HepG2 (cell line): ENCODE results near the gene NIPAL4. TPM values are rescaled to one million over a fixed set of nuclear protein-coding genes. Genes with fewer than 3 reads are reported as not detected.

ENCODE experiments used
- EEA1 ChIP-seq: sonication (generic); formaldehyde crosslinking; IDR thresholded peaks from 2 replicates; pipeline ENCODE4 v1.5.1; 2020; ENCODE audit warnings: mild to moderate bottlenecking, missing genetic modification reagents, borderline replicate concordance
- FIP1L1 ChIP-seq: fragments of 200-400 bp; formaldehyde crosslinking; IDR thresholded peaks from 2 replicates; pipeline ENCODE4 v1.6.1; 2018; ENCODE audit warnings: low read depth, mild to moderate bottlenecking, low read length, moderate library complexity, borderline replicate concordance; ENCODE audit not compliant: insufficient read depth
- HINFP ChIP-seq: sonication (generic); formaldehyde crosslinking; IDR thresholded peaks from 2 replicates; pipeline ENCODE4 v1.4.0; 2020; ENCODE audit warnings: low read depth, mild to moderate bottlenecking, missing genetic modification reagents
- MTF2 ChIP-seq: sonication (generic); formaldehyde crosslinking; IDR thresholded peaks from 2 replicates; pipeline ENCODE4 v1.5.0; 2020; ENCODE audit warnings: missing genetic modification reagents, borderline replicate concordance
- MZF1 ChIP-seq: sonication (generic); formaldehyde crosslinking; IDR thresholded peaks from 2 replicates; pipeline ENCODE4 v1.8.1; 2023; ENCODE audit warnings: mild to moderate bottlenecking, missing genetic modification reagents, borderline replicate concordance
- TOPORS ChIP-seq: sonication (generic); formaldehyde crosslinking; IDR thresholded peaks from 2 replicates; pipeline ENCODE4 v1.8.0; 2023; ENCODE audit warnings: mild to moderate bottlenecking, missing genetic modification reagents
- USF2 ChIP-seq, 2 experiments: sonication (generic) in 1 of 2; formaldehyde crosslinking in 1 of 2; IDR thresholded peaks; 2 replicates each; pipeline versions ENCODE4 v1.5.1 to v1.6.1; 2011 to 2020; ENCODE audit warnings: borderline replicate concordance in 1 of 2, low read depth in 1 of 2, low read length in 1 of 2, mild to moderate bottlenecking in 1 of 2, missing genetic modification reagents in 1 of 2, moderate library complexity in 1 of 2
- YEATS4 ChIP-seq: sonication (generic); formaldehyde crosslinking; IDR thresholded peaks from 2 replicates; pipeline ENCODE4 v1.4.0; 2020; ENCODE audit warnings: missing genetic modification reagents, borderline replicate concordance
- ZNF292 ChIP-seq: sonication (generic); formaldehyde crosslinking; IDR thresholded peaks from 2 replicates; pipeline ENCODE4 v1.8.1; 2022; ENCODE audit warnings: mild to moderate bottlenecking, low read depth, missing genetic modification reagents, borderline replicate concordance
- ZNF839 ChIP-seq: sonication (generic); formaldehyde crosslinking; IDR thresholded peaks from 2 replicates; pipeline ENCODE4 v1.4.0; 2020; ENCODE audit warnings: missing genetic modification reagents, mild to moderate bottlenecking, borderline replicate concordance
- polyA plus RNA-seq, 8 experiments: library from polyadenylated mRNA; depleted of rRNA in 3 of 8; stranded (reverse) in 7 of 8; unstranded in 1 of 8; fragments of >200 nt; fragmentation: Illumina TruSeq in 4 of 8; extraction: Trizol in 4 of 8; gene quantifications; 2 replicates each; pipeline versions ENCODE4 v1.2.1 to v1.2.3, GENCODE V29; 2011 to 2016; ENCODE audit warnings: low read depth in 4 of 8, missing spikeins in 1 of 8, mixed read lengths in 1 of 8; ENCODE audit not compliant: insufficient read depth in 1 of 8
- total RNA-seq, 5 experiments: library from RNA; depleted of rRNA; stranded (reverse); fragments of >200 nt; fragmentation: Illumina TruSeq; extraction: Trizol; gene quantifications; 2 replicates each; pipeline ENCODE4 v1.2.3, GENCODE V29; 2016; ENCODE audit warnings: low read depth in 1 of 5

Gene NIPAL4
- total and polyA plus RNA-seq, 2 of the 13 experiments (the other 11 are each of a cell fraction or from before 2014, with no cell fraction given): not detected

GRCh38 chr5:157518963-157519362 lies 59.0 kb downstream of the NIPAL4 start (continued):
- TF ChIP-seq USF2 (IDR thresholded peaks at IDR 0.05; ENCODE audit: low read depth, low read length) (no peak), USF2 (CRISPR knock-in tag; IDR thresholded peaks at IDR 0.05; ENCODE audit: borderline replicate concordance) (no peak), ZNF292 (CRISPR knock-in tag) (no peak), MZF1 (no peak), YEATS4 (CRISPR knock-in tag) (no peak), HINFP (CRISPR knock-in tag) (no peak), FIP1L1 (no peak), MTF2 (no peak), EEA1 (no peak), ZNF839 (CRISPR knock-in tag) (no peak), TOPORS (CRISPR knock-in tag) (no peak)
